ENCODE results near the gene SDK2. TPM values are rescaled to one million over a fixed set of nuclear protein-coding genes. Genes with fewer than 3 reads are reported as not detected.

Gene SDK2
- polyA plus RNA-seq, 1 of the 3 experiments (the other 2 are of a cell fraction): 0.02 TPM

DNA sequence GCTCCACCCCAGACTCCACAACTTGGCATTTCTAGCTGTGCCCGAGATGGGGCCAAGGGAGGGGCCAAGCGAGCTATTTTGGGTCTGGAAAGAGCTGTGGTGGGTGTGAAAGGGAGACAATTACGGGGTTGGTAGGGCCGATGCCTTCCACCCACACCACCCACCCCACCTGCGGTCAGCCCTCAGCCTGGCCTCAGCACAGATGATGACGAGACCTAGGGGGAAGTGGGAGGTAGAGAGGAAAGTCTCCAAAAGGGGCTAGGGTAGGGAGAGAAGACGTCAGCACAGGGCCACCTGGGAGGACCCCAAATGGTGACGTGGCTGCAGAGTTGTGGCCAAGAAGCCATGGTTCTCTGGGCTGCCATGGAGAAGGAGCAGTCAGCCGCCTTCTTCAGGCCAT is 83.1 kb downstream of the SDK2 start:
- TF ChIP-seq RFX5 (IDR thresholded peaks at IDR 0.05; ENCODE audit: low read length): no peak
- no peak for TF ChIP-seq SIN3A (IDR thresholded peaks at IDR 0.05; ENCODE audit: borderline replicate concordance, low read depth, low read length)
- no peak for TF ChIP-seq POLR2AphosphoS5 (IDR thresholded peaks at IDR 0.05; ENCODE audit: low read depth, low read length)
- no peak for TF ChIP-seq YY1 (IDR thresholded peaks at IDR 0.05; ENCODE audit: low read depth)
- no peak for TF ChIP-seq GABPA (IDR thresholded peaks at IDR 0.05; ENCODE audit: low read depth)
- TF ChIP-seq RAD21 (IDR thresholded peaks at IDR 0.05; ENCODE audit: low read length): no peak
- TF ChIP-seq, protein P1, sequence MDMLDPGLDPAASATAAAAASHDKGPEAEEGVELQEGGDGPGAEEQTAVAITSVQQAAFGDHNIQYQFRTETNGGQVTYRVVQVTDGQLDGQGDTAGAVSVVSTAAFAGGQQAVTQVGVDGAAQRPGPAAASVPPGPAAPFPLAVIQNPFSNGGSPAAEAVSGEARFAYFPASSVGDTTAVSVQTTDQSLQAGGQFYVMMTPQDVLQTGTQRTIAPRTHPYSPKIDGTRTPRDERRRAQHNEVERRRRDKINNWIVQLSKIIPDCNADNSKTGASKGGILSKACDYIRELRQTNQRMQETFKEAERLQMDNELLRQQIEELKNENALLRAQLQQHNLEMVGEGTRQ (IDR thresholded peaks at IDR 0.05; ENCODE audit: borderline replicate concordance, low read depth, low read length): no peak
- TF ChIP-seq FOXJ3 (CRISPR knock-in tag; IDR thresholded peaks at IDR 0.05): no peak
- TF ChIP-seq NRF1 (IDR thresholded peaks at IDR 0.05; ENCODE audit: low read depth, low read length): no peak
- no peak for TF ChIP-seq ELF1 (IDR thresholded peaks at IDR 0.05)
- no peak for TF ChIP-seq MEF2A (IDR thresholded peaks at IDR 0.05; ENCODE audit: borderline replicate concordance, low read depth)
- no peak for TF ChIP-seq MAX (IDR thresholded peaks at IDR 0.05; ENCODE audit: low read depth)
- no peak for TF ChIP-seq GATA2 (CRISPR knock-in tag; IDR thresholded peaks at IDR 0.05)
- no peak for TF ChIP-seq USF1 (IDR thresholded peaks at IDR 0.05; ENCODE audit: borderline replicate concordance, low read depth)
- Histone ChIP-seq H3K9me3 (no peaks in the 10 kb centered on the region), H3F3A (replicated peaks; ENCODE audit: insufficient read depth) (no peaks in the 10 kb centered on the region), H3K4me1 (ENCODE audit: control insufficient read depth in 1 of 2, insufficient read depth in 2 of 2, low read depth in 1 of 2, low read length in 1 of 2) (no peaks in the 10 kb centered on the region), H3K4me3 (ENCODE audit: low read depth in 2 of 2, low read length in 1 of 2) (no peak overlapping the region), H2AFZ (ENCODE audit: low read depth) (no peak overlapping the region), H3K27me3 (ENCODE audit: insufficient read depth) (no peaks in the 10 kb centered on the region), H4K20me1 (ENCODE audit: insufficient read depth) (no peaks in the 10 kb centered on the region), H3K4me2 (no peak overlapping the region), H3K36me3 (replicated peaks in 1 of 2; ENCODE audit: control insufficient read depth in 1 of 2, insufficient read depth in 2 of 2, low read length in 1 of 2) (no peaks in the 10 kb centered on the region), H3K79me2 (ENCODE audit: insufficient read depth) (no peaks in the 10 kb centered on the region), H3K9me2 (no peaks in the 10 kb centered on the region), H3K27ac (ENCODE audit: low read depth in 2 of 2, low read length in 1 of 2) (no peak overlapping the region), H3K9ac (no peak overlapping the region)
- 36% methylated on average over 9 of the region's 9 CpGs for WGBS (ENCODE audit: low lambda C conversion rate)
- ChIA-PET POLR2A (no interaction called here), CTCF (interaction anchor here (1.5 kb wide), 1 partner anchor 28 kb away, joined by 3 read pairs; no protein-coding TSS in a partner anchor)
- DNase-seq: no peak

GRCh38 chr17:73560661-73561060 is 83.6 kb downstream of the SDK2 start:
- Histone ChIP-seq H3K79me2 (ENCODE audit: insufficient read depth) (no peaks in the 10 kb centered on the region), H3K4me3 (ENCODE audit: low read depth in 2 of 2, low read length in 1 of 2) (no peak overlapping the region), H3K9ac (no peak overlapping the region), H3K4me2 (no peak overlapping the region), H3F3A (replicated peaks; ENCODE audit: insufficient read depth) (no peaks in the 10 kb centered on the region), H3K36me3 (replicated peaks in 1 of 2; ENCODE audit: control insufficient read depth in 1 of 2, insufficient read depth in 2 of 2, low read length in 1 of 2) (no peaks in the 10 kb centered on the region), H3K4me1 (ENCODE audit: control insufficient read depth in 1 of 2, insufficient read depth in 2 of 2, low read depth in 1 of 2, low read length in 1 of 2) (no peaks in the 10 kb centered on the region), H4K20me1 (ENCODE audit: insufficient read depth) (no peaks in the 10 kb centered on the region), H3K9me2 (no peaks in the 10 kb centered on the region), H3K27me3 (ENCODE audit: insufficient read depth) (no peaks in the 10 kb centered on the region), H2AFZ (ENCODE audit: low read depth) (no peak overlapping the region), H3K27ac (ENCODE audit: low read depth in 2 of 2, low read length in 1 of 2) (no peak overlapping the region), H3K9me3 (no peaks in the 10 kb centered on the region)
- POLR2A ChIA-PET: no interaction called here
- 57% methylated on average over 5 of the region's 6 CpGs for WGBS (ENCODE audit: low lambda C conversion rate)
- DNase-seq: peak; percentile 66
- TF ChIP-seq CHD2 (IDR thresholded peaks at IDR 0.05; ENCODE audit: low read length, partially characterized antibody): no peak
- TF ChIP-seq FOSL2 (IDR thresholded peaks at IDR 0.05; ENCODE audit: borderline replicate concordance, low read depth): no peak
- TF ChIP-seq RFX5 (IDR thresholded peaks at IDR 0.05; ENCODE audit: low read length): no peak
- TF ChIP-seq, protein P1 (IDR thresholded peaks at IDR 0.05; ENCODE audit: borderline replicate concordance, low read depth, low read length): no peak
- TF ChIP-seq TEAD4 (IDR thresholded peaks at IDR 0.05; ENCODE audit: borderline replicate concordance, insufficient read depth): no peak
- no peak for TF ChIP-seq USF1 (IDR thresholded peaks at IDR 0.05; ENCODE audit: borderline replicate concordance, low read depth)
- no peak for TF ChIP-seq FOXM1 (IDR thresholded peaks at IDR 0.05; ENCODE audit: low read depth)
- TF ChIP-seq EP300 (IDR thresholded peaks at IDR 0.05; ENCODE audit: borderline replicate concordance in 1 of 2, low read depth in 1 of 2, low read length in 1 of 2): no peak
- CTCF ChIA-PET: interaction anchor here (1.3 to 1.5 kb wide), 2 partner anchors 9 to 28 kb away, joined by 3 read pairs; no protein-coding TSS in a partner anchor
